ENCODE results near the gene RNF157.
A peak's percentile ranks its signal among the peaks of the same experiment; 100 is the strongest.

GRCh38 chr17:76243826-76244679 is 3.8 kb upstream of the RNF157 start:
- TF ChIP-seq CTCF (IDR thresholded peaks at IDR 0.05) (no peak), SMC3 (IDR thresholded peaks at IDR 0.05) (no peak), MAFK (IDR thresholded peaks at IDR 0.05; ENCODE audit: partially characterized antibody) (peak; percentile 11), CHD4 (IDR thresholded peaks at IDR 0.05; ENCODE audit: borderline replicate concordance) (no peak), FOSB (CRISPR knock-in tag; IDR thresholded peaks at IDR 0.05) (no peak), NR3C1 (IDR thresholded peaks at IDR 0.05) (no peak), CHD2 (IDR thresholded peaks at IDR 0.05; ENCODE audit: low read length, partially characterized antibody) (no peak), HMGXB4 (CRISPR knock-in tag; IDR thresholded peaks at IDR 0.05; ENCODE audit: borderline replicate concordance) (no peak), POLR2A (IDR thresholded peaks at IDR 0.05; ENCODE audit: low read length) (no peak), EP300 (IDR thresholded peaks at IDR 0.05) (no peak), HDAC2 (IDR thresholded peaks at IDR 0.05) (no peak), FOSL2 (IDR thresholded peaks at IDR 0.05) (no peak), FOSL2 (CRISPR knock-in tag; IDR thresholded peaks at IDR 0.05) (no peak)
- TF ChIP-seq, protein P1, sequence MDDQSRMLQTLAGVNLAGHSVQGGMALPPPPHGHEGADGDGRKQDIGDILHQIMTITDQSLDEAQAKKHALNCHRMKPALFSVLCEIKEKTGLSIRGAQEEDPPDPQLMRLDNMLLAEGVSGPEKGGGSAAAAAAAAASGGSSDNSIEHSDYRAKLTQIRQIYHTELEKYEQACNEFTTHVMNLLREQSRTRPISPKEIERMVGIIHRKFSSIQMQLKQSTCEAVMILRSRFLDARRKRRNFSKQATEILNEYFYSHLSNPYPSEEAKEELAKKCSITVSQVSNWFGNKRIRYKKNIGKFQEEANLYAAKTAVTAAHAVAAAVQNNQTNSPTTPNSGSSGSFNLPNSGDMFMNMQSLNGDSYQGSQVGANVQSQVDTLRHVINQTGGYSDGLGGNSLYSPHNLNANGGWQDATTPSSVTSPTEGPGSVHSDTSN (IDR thresholded peaks at IDR 0.05), result no peak
